Activated naive CD4-positive, alpha-beta T cell treated with anti-CD3 and anti-CD28 coated beads, Interleukin-2, amount 50 U/mL, for 72 hours (primary cell): ENCODE data around the gene OSBPL5. TPM values are rescaled to one million over a fixed set of nuclear protein-coding genes. Genes with fewer than 3 reads are reported as not detected.

ENCODE experiments used
- ATAC-seq, 2 donors: fragments of 150-1000 bp; cut with Tn5 transposase; 2 replicates each; pipeline ENCODE4 v1.10.0; 2021; ENCODE audit warnings: mild to moderate bottlenecking in 2 of 2, moderate library complexity in 2 of 2
- DNase-seq, 2 donors: peaks; one replicate each; pipeline ENCODE4 v3.0.0; 2021 to 2022; ENCODE audit warnings: low spot score in 2 of 2
- H3K27ac Mint-ChIP-seq, 2 donors: one replicate each; pipeline ENCODE4 v1.8.0; 2022; ENCODE audit warnings: mild to moderate bottlenecking in 2 of 2, mixed read lengths in 2 of 2
- H3K36me3 Mint-ChIP-seq, 2 donors: one replicate each; pipeline ENCODE4 v1.8.0; 2022; ENCODE audit warnings: mixed read lengths in 2 of 2
- H3K9me3 Mint-ChIP-seq, 2 donors: one replicate each; pipeline ENCODE4 v1.8.0; 2022; ENCODE audit warnings: mixed read lengths in 2 of 2
- total RNA-seq, 2 donors: library from RNA; stranded (reverse); gene quantifications; one replicate each; pipeline ENCODE4 v1.2.3, GENCODE V29; 2022

Gene OSBPL5
- total RNA-seq, 2 donors from 2014 or later = 1.2 to 20.0 TPM

- H3K9me3 Mint-ChIP-seq = no peaks in the 10 kb centered on the region
- no peak for ATAC-seq
Observed at GRCh38 chr11:3189886-3190583, 24.9 kb upstream of the OSBPL5 start.

GRCh38 chr11:3189196-3189843, 24.2 kb upstream of the OSBPL5 start:
- no peaks in the 10 kb centered on the region for H3K9me3 Mint-ChIP-seq
- DNase-seq = no peak
- H3K36me3 Mint-ChIP-seq = no peaks in the 10 kb centered on the region
- no peak for ATAC-seq
- H3K27ac Mint-ChIP-seq = no peak overlapping the region

More at GRCh38 chr11:3189886-3190583, 24.9 kb upstream of the OSBPL5 start:
- H3K36me3 Mint-ChIP-seq = no peaks in the 10 kb centered on the region
- H3K27ac Mint-ChIP-seq = no peak overlapping the region
- DNase-seq = no peak

GRCh38 chr11:3188496-3189195, 23.5 kb upstream of the OSBPL5 start:
- DNase-seq (no peak), ATAC-seq (no peak)
- Mint-ChIP-seq H3K27ac (no peak overlapping the region), H3K9me3 (no peaks in the 10 kb centered on the region), H3K36me3 (no peaks in the 10 kb centered on the region)

- DNase-seq (no peak), ATAC-seq (no peak)
- Mint-ChIP-seq H3K27ac (no peak overlapping the region), H3K9me3 (no peaks in the 10 kb centered on the region), H3K36me3 (no peaks in the 10 kb centered on the region)
Observed at GRCh38 chr11:3186166-3186953, 21.2 kb upstream of the OSBPL5 start.

- Mint-ChIP-seq H3K27ac (no peak overlapping the region), H3K9me3 (no peaks in the 10 kb centered on the region), H3K36me3 (no peaks in the 10 kb centered on the region)
- ATAC-seq (no peak), DNase-seq (no peak)
Observed at GRCh38 chr11:3184732-3185347, 19.7 kb upstream of the OSBPL5 start.

GRCh38 chr11:3183523-3183922, 18.4 kb upstream of the OSBPL5 start:
- Mint-ChIP-seq H3K36me3 (no peaks in the 10 kb centered on the region), H3K9me3 (no peaks in the 10 kb centered on the region), H3K27ac (no peak overlapping the region)
- no peak for DNase-seq
- ATAC-seq = no peak

GRCh38 chr11:3182462-3182852, 17.3 kb upstream of the OSBPL5 start:
- ATAC-seq (no peak), DNase-seq (no peak)
- H3K36me3 Mint-ChIP-seq = no peaks in the 10 kb centered on the region
- H3K9me3 Mint-ChIP-seq = no peaks in the 10 kb centered on the region
- H3K27ac Mint-ChIP-seq = no peak overlapping the region

GRCh38 chr11:3181725-3182461, 16.8 kb upstream of the OSBPL5 start:
- Mint-ChIP-seq H3K27ac (no peak overlapping the region), H3K36me3 (no peaks in the 10 kb centered on the region), H3K9me3 (no peaks in the 10 kb centered on the region)
- no peak for DNase-seq
- ATAC-seq = no peak

- no peak for DNase-seq
- Mint-ChIP-seq H3K9me3 (peaks cover 2 to 3% of the 10 kb centered on the region in 2 donors), H3K27ac (no peak overlapping the region), H3K36me3 (peaks cover 3 to 4% of the 10 kb centered on the region in 2 donors)
- no peak for ATAC-seq
Observed at GRCh38 chr11:3180869-3181268, 15.8 kb upstream of the OSBPL5 start.

- H3K36me3 Mint-ChIP-seq = peaks cover 11 to 12% of the 10 kb centered on the region in 2 donors
- H3K27ac Mint-ChIP-seq = no peak overlapping the region
- ATAC-seq (no peak), DNase-seq (no peak)
- peaks cover 8 to 9% of the 10 kb centered on the region in 2 donors for H3K9me3 Mint-ChIP-seq
Observed at GRCh38 chr11:3178349-3178748, 13.2 kb upstream of the OSBPL5 start.

GRCh38 chr11:3177931-3178330, 12.8 kb upstream of the OSBPL5 start:
- H3K36me3 Mint-ChIP-seq = peaks cover 11 to 12% of the 10 kb centered on the region in 2 donors
- peaks cover 8 to 9% of the 10 kb centered on the region in 2 donors for H3K9me3 Mint-ChIP-seq
- ATAC-seq (no peak), DNase-seq (no peak)
- H3K27ac Mint-ChIP-seq = no peak overlapping the region

GRCh38 chr11:3176487-3176886, 11.4 kb upstream of the OSBPL5 start:
- H3K9me3 Mint-ChIP-seq = peaks cover 8 to 9% of the 10 kb centered on the region in 2 donors
- ATAC-seq (no peak), DNase-seq (no peak)
- H3K36me3 Mint-ChIP-seq = peaks cover 11 to 12% of the 10 kb centered on the region in 2 donors
- no peak overlapping the region for H3K27ac Mint-ChIP-seq

- peaks cover 11 to 12% of the 10 kb centered on the region in 2 donors for H3K36me3 Mint-ChIP-seq
- no peak for ATAC-seq
- DNase-seq = no peak
- peaks cover 8 to 9% of the 10 kb centered on the region in 2 donors for H3K9me3 Mint-ChIP-seq
- no peak overlapping the region for H3K27ac Mint-ChIP-seq
Observed at GRCh38 chr11:3175194-3175593, 10.1 kb upstream of the OSBPL5 start.

GRCh38 chr11:3174387-3174786, 9.3 kb upstream of the OSBPL5 start:
- ATAC-seq = no peak
- H3K27ac Mint-ChIP-seq = no peak overlapping the region
- peaks cover 11 to 12% of the 10 kb centered on the region in 2 donors for H3K36me3 Mint-ChIP-seq
- peaks cover 8 to 9% of the 10 kb centered on the region in 2 donors for H3K9me3 Mint-ChIP-seq
- DNase-seq = no peak

- ATAC-seq = no peak
- Mint-ChIP-seq H3K36me3 (peaks cover 11 to 12% of the 10 kb centered on the region in 2 donors), H3K9me3 (peaks cover 8 to 9% of the 10 kb centered on the region in 2 donors), H3K27ac (no peak overlapping the region)
- no peak for DNase-seq
Observed at GRCh38 chr11:3173795-3174194, 8.7 kb upstream of the OSBPL5 start.
